Neural cell (in vitro differentiated cells): ENCODE data around the gene SRCIN1.

ENCODE experiments used
- CTCF ChIP-seq: fragments of 450-650 bp; IDR thresholded peaks from 2 replicates; pipeline ENCODE4 v1.5.1; 2014; ENCODE audit warnings: antibody characterized with exemption, mild to moderate bottlenecking, moderate library complexity; ENCODE audit not compliant: poor library complexity, severe bottlenecking
- EP300 ChIP-seq: fragments of 450-650 bp; conservative IDR thresholded peaks from 2 replicates; pipeline ENCODE4 v1.6.1; 2014; ENCODE audit warnings: antibody characterized with exemption, mild to moderate bottlenecking, moderate library complexity; ENCODE audit not compliant: poor library complexity, severe bottlenecking
- EZH2 ChIP-seq: fragments of 200-600, 300-800 bp; shearing (Covaris generic), sonication (generic); IDR thresholded peaks from 2 replicates; pipeline ENCODE4 v1.6.1; 2014; ENCODE audit warnings: antibody characterized with exemption, low read length, borderline replicate concordance, mild to moderate bottlenecking; ENCODE audit not compliant: insufficient read depth, poor library complexity, severe bottlenecking
- POLR2AphosphoS5 ChIP-seq: IDR thresholded peaks from 2 replicates; pipeline ENCODE4 v1.6.1; 2012
- RAD21 ChIP-seq: fragments of 450-650 bp; conservative IDR thresholded peaks from 2 replicates; pipeline ENCODE4 v1.6.1; 2014; ENCODE audit warnings: antibody characterized with exemption, mild to moderate bottlenecking, moderate library complexity
- REST ChIP-seq: IDR thresholded peaks from 2 replicates; pipeline ENCODE4 v1.6.1; 2012; ENCODE audit warnings: borderline replicate concordance
- SMC3 ChIP-seq: fragments of 450-650 bp; conservative IDR thresholded peaks from 2 replicates; pipeline ENCODE4 v1.6.1; 2014; ENCODE audit warnings: antibody characterized with exemption, mild to moderate bottlenecking, moderate library complexity; ENCODE audit not compliant: poor library complexity
- TAF1 ChIP-seq: IDR thresholded peaks from 2 replicates; pipeline ENCODE4 v1.6.1; 2012; ENCODE audit warnings: low read depth

- no peak for TF ChIP-seq EP300
- no peak for TF ChIP-seq CTCF
- TF ChIP-seq TAF1: no peak
- no peak for TF ChIP-seq REST
- TF ChIP-seq EZH2: no peak
- TF ChIP-seq SMC3: no peak
- TF ChIP-seq POLR2AphosphoS5: no peak
- TF ChIP-seq RAD21: no peak
These were observed 44.1 kb downstream of the SRCIN1 start for GRCh38 chr17:38561416-38562214.
